IgD-negative memory B cell (primary cell): ENCODE data around the gene ARHGEF10L. TPM values are rescaled to one million over a fixed set of nuclear protein-coding genes. Genes with fewer than 3 reads are reported as not detected.

Source experiments
- H3K27ac Mint-ChIP-seq, 3 donors: one replicate each; pipeline ENCODE4 v1.8.0; 2020 to 2022; ENCODE audit warnings: mild to moderate bottlenecking in 3 of 3, mixed read lengths in 3 of 3, moderate library complexity in 1 of 3
- H3K27me3 Mint-ChIP-seq: one replicate; pipeline ENCODE4 v1.8.0; 2021; ENCODE audit warnings: mixed read lengths
- H3K36me3 Mint-ChIP-seq: one replicate; pipeline ENCODE4 v1.8.0; 2020; ENCODE audit warnings: mild to moderate bottlenecking, mixed read lengths
- H3K4me1 Mint-ChIP-seq, 3 donors: one replicate each; pipeline ENCODE4 v1.8.0; 2020 to 2022; ENCODE audit warnings: mixed read lengths in 3 of 3, mild to moderate bottlenecking in 1 of 3
- H3K4me3 Mint-ChIP-seq, 4 donors: one replicate each; pipeline ENCODE4 v1.8.0; 2020 to 2022; ENCODE audit warnings: mild to moderate bottlenecking in 4 of 4, mixed read lengths in 4 of 4, moderate library complexity in 3 of 4
- H3K9me3 Mint-ChIP-seq, 3 donors: one replicate each; pipeline ENCODE4 v1.8.0; 2020 to 2021; ENCODE audit warnings: mixed read lengths in 3 of 3, mild to moderate bottlenecking in 1 of 3
- polyA plus RNA-seq: library from polyadenylated mRNA; unstranded; fragments of 300-500 nt; fragmentation: Illumina TruSeq; gene quantifications from one replicate; pipeline ENCODE4 v1.2.3, GENCODE V29; 2021

Gene ARHGEF10L
- polyA plus RNA-seq, 1 donor from 2014 or later = not detected

DNA sequence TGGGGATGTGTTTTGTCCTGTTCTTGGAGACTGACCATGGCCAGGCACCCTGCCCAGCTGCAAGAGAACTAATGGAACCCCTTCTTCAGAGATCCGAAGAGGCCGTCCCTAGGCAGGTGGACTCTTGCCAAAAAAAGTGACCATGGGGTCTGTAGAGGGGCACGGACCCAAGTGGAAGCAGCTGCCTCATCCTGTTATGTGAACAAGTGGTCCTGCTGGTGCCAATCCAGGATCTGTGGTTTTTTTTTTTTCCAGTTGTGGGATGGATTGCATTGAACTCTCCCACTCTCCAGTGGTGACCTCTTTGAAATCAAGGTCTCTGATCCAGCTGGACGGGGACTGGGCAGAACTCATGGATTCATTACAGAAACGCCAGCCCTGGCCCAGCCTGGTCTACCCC is 71.2 kb downstream of the ARHGEF10L start:
- Mint-ChIP-seq H3K27ac (peak overlapping the region in 1 of 3 donors; percentile 35), H3K4me3 (no peak overlapping the region), H3K4me1 (no peaks in the 10 kb centered on the region), H3K36me3 (no peaks in the 10 kb centered on the region), H3K9me3 (no peaks in the 10 kb centered on the region), H3K27me3 (peaks cover 2% of the 10 kb centered on the region)

DNA sequence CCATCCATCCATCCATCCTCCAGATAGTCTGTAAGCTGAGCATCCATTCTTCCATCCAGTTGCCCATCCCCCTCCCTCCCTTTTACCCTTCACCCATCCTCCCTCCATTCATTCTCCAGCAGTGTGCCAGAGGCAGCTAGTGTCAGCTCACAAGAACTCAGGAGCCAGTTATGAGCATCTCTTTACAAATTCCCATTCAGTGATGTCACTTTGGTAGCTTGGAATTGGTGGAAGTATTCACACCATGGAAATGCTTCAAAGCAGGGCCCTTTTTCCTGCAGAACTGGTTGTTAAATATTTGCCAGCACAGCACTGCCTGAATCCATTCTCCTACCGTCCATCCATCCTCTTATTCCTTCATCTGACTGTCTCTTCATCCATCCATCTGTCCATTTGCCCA is 72.5 kb downstream of the ARHGEF10L start:
- H3K27ac Mint-ChIP-seq = no peak overlapping the region
- no peaks in the 10 kb centered on the region for H3K9me3 Mint-ChIP-seq
- H3K36me3 Mint-ChIP-seq = no peaks in the 10 kb centered on the region
- no peak overlapping the region for H3K4me3 Mint-ChIP-seq
- no peaks in the 10 kb centered on the region for H3K4me1 Mint-ChIP-seq
- peaks cover 2% of the 10 kb centered on the region for H3K27me3 Mint-ChIP-seq

DNA sequence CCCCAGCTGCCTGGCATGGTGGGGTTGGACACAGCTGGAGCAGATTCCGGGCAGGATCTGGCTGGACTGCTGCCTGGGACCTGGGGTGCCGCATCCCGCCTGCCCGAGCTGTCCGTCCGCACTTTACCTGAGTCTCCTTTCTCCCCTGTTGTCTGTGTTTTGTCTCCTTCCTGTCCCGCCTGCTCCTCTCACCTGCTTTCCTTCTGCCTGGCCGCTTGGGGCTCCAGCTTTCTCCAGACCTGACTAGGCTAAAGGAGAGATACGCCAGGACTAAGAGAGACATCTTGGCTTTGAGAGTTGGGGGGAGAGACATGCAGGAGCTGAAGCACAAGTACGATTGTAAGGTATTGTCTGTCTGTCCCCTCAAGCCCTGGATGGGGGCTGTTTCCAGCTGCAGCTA is 73.3 kb downstream of the ARHGEF10L start:
- Mint-ChIP-seq H3K4me3 (no peak overlapping the region), H3K4me1 (no peaks in the 10 kb centered on the region), H3K36me3 (no peaks in the 10 kb centered on the region), H3K27ac (no peak overlapping the region), H3K27me3 (peaks cover 2% of the 10 kb centered on the region), H3K9me3 (no peaks in the 10 kb centered on the region)

DNA sequence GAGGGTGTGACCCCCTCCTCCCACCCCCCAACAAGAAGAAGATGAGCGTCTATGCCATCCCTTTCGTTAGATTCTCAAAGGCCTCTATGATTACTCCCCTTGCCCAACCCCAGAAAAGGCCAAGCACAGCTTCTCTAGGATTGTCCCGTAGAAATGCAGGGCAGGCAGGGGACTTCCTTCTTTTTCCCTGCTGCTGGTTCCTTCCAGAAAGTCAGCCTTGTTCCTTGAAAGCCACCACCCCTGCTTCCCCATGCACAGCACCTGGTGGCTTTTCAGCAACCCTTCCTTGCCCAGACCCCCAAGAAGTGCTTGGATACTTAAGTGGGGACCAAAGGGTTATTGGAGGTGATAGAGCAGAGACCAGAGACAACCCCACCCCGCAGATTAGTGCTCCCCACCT is 75.1 kb downstream of the ARHGEF10L start:
- Mint-ChIP-seq H3K36me3 (no peaks in the 10 kb centered on the region), H3K4me3 (peak overlapping the region in 1 of 4 donors; percentile 37), H3K4me1 (no peaks in the 10 kb centered on the region), H3K9me3 (no peaks in the 10 kb centered on the region), H3K27ac (no peak overlapping the region), H3K27me3 (peaks cover under 1% of the 10 kb centered on the region)

DNA sequence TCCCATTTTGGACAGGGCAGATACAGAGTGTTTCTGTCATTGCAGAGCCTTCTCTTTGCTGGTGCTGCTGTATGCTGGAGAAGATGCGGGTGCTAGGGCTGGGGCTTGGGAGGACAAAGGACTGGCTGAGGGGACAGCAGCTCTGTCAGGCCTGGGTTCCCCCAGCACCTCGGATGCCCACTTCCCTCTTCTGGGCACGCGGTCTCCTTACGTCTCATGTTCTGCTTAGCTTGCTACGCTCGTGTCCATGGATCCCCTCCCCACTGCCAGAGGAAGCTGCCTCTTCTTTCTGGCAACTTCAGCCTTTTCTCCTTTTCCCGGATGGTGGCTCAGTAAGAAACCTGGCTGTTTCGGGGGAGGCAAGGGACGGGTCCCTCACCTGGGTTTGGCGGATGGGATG is 75.7 kb downstream of the ARHGEF10L start:
- H3K4me3 Mint-ChIP-seq = no peak overlapping the region
- no peaks in the 10 kb centered on the region for H3K36me3 Mint-ChIP-seq
- H3K9me3 Mint-ChIP-seq = no peaks in the 10 kb centered on the region
- no peaks in the 10 kb centered on the region for H3K4me1 Mint-ChIP-seq
- H3K27ac Mint-ChIP-seq = no peak overlapping the region
- peaks cover 1% of the 10 kb centered on the region for H3K27me3 Mint-ChIP-seq

GRCh38 chr1:17615959-17616358 is 76.5 kb downstream of the ARHGEF10L start:
- Mint-ChIP-seq H3K27me3 (peaks cover 4% of the 10 kb centered on the region), H3K4me1 (no peaks in the 10 kb centered on the region), H3K4me3 (no peak overlapping the region), H3K9me3 (no peaks in the 10 kb centered on the region), H3K27ac (no peak overlapping the region), H3K36me3 (no peaks in the 10 kb centered on the region)

DNA sequence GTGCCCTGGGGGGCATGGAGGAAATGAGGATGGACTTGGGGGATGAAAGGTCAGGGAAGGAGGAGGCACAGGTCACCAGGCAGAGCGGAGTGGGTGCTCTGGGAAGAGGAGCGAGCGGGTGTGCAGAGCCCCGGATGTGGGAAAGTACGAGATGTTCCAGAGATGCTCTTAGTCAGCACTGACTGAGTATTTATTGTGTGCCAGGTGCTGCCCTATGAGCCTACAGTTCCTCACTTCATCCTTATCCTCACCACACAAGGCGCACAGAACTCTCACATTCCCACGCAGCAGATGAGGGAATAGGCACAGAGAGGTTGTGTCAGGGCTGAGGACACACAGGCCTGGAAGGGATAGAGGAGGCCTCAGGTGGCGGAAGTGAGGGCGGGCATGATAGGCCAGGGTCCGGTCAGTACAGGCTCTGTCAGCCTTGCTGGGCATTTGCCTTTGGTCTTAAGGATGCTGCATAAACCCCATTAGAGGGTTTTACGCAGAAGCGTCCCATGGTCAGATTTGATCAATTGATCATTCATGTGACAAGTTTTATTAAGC is 77.3 kb downstream of the ARHGEF10L start:
- H3K36me3 Mint-ChIP-seq = no peaks in the 10 kb centered on the region

DNA sequence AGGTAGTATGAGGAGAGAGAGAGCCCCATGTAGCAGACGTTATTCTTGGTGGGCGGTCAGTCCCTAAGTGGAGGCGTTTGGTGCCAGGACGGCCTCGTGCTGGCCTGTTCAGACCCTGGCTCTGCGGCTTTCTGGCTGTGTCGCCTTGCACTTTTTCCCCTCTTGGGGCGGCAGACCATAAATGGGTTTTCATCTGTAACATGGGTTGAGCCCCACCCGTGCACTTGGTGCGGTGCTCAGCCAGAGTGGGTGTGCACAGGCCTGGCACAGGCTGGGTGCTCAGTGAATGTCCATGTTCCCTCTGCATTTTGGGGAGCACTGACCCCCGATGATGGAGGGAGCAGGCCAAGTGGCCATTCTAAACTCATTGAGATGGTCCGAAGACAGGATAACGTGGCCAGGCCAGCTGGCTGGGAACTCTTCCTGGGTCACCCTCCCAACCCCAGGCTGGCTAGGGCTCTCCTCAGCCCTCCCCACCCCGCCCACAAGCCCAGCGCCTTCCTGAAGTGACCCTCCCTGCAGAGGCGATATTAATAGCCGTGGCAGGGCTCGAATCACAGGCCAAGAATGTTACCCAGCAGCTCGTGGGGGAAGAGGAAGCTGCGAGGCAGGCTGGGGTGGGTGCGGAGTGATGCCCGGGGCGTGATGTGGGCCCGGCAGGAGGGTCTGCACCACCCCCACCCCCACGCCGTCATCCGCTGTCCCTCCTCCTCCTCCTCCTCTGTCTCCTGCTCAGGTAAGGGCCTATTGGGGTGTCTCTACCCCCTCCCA is 78.5 kb downstream of the ARHGEF10L start:
- H3K27ac Mint-ChIP-seq = no peak overlapping the region
- H3K9me3 Mint-ChIP-seq = no peaks in the 10 kb centered on the region
- peaks cover 4% of the 10 kb centered on the region for H3K27me3 Mint-ChIP-seq
- no peaks in the 10 kb centered on the region for H3K4me1 Mint-ChIP-seq
- H3K4me3 Mint-ChIP-seq = no peak overlapping the region
- H3K36me3 Mint-ChIP-seq = no peaks in the 10 kb centered on the region

More for the DNA sequence above, 77.3 kb downstream of the ARHGEF10L start:
- peaks cover 4% of the 10 kb centered on the region for H3K27me3 Mint-ChIP-seq
- H3K4me3 Mint-ChIP-seq = no peak overlapping the region
- no peaks in the 10 kb centered on the region for H3K9me3 Mint-ChIP-seq
- H3K4me1 Mint-ChIP-seq = no peaks in the 10 kb centered on the region
- no peak overlapping the region for H3K27ac Mint-ChIP-seq

- Mint-ChIP-seq H3K4me3 (no peak overlapping the region), H3K27ac (no peak overlapping the region), H3K27me3 (peaks cover 4% of the 10 kb centered on the region), H3K4me1 (no peaks in the 10 kb centered on the region), H3K36me3 (no peaks in the 10 kb centered on the region), H3K9me3 (no peaks in the 10 kb centered on the region)
Measured at GRCh38 chr1:17618558-17619247, 79.2 kb downstream of the ARHGEF10L start.

- Mint-ChIP-seq H3K27ac (no peak overlapping the region), H3K9me3 (no peaks in the 10 kb centered on the region), H3K27me3 (peaks cover 4% of the 10 kb centered on the region), H3K4me3 (no peak overlapping the region), H3K36me3 (no peaks in the 10 kb centered on the region), H3K4me1 (peaks cover 0 to 2% (median 0%) of the 10 kb centered on the region in 3 donors)
Measured at GRCh38 chr1:17620448-17620847, 81.0 kb downstream of the ARHGEF10L start.

DNA sequence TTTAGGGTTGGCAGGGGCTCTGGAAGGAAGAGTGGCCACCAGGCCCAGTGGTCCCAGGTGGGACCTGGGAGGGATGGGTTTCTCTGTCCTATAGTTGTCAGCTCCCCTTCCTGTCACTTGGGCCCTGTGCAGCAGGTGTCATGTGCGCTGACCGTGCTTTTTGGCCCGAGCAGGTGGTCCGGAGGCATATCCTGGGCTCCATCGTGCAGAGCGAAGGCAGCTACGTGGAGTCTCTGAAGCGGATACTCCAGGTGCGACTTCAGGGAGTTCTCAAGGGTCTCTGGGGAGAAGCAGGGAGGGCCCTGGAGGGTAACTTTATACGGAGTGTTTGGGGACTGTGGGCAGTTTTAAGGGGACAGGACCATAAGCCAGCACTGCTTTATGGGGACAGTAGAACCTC is 82.2 kb downstream of the ARHGEF10L start:
- no peaks in the 10 kb centered on the region for H3K36me3 Mint-ChIP-seq

DNA sequence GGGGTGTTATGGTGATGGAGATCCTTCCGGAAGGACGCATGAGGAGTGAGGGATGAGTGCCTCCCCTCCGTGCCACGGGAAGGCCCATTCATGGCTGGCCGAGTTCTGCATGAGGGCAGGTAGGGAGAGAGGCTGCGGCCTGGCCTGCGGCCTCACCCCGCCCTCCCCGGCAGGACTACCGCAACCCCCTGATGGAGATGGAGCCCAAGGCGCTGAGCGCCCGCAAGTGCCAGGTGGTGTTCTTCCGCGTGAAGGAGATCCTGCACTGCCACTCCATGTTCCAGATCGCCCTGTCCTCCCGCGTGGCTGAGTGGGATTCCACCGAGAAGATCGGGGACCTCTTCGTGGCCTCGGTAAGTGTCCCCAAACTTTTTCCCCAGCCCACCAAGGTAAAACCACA is 83.3 kb downstream of the ARHGEF10L start:
- H3K36me3 Mint-ChIP-seq = no peaks in the 10 kb centered on the region

More for the DNA sequence above, 82.2 kb downstream of the ARHGEF10L start:
- no peak overlapping the region for H3K27ac Mint-ChIP-seq
- H3K9me3 Mint-ChIP-seq = no peaks in the 10 kb centered on the region
- no peak overlapping the region for H3K4me3 Mint-ChIP-seq
- H3K27me3 Mint-ChIP-seq = peaks cover 4% of the 10 kb centered on the region
- peaks cover 0 to 2% (median 0%) of the 10 kb centered on the region in 3 donors for H3K4me1 Mint-ChIP-seq

DNA sequence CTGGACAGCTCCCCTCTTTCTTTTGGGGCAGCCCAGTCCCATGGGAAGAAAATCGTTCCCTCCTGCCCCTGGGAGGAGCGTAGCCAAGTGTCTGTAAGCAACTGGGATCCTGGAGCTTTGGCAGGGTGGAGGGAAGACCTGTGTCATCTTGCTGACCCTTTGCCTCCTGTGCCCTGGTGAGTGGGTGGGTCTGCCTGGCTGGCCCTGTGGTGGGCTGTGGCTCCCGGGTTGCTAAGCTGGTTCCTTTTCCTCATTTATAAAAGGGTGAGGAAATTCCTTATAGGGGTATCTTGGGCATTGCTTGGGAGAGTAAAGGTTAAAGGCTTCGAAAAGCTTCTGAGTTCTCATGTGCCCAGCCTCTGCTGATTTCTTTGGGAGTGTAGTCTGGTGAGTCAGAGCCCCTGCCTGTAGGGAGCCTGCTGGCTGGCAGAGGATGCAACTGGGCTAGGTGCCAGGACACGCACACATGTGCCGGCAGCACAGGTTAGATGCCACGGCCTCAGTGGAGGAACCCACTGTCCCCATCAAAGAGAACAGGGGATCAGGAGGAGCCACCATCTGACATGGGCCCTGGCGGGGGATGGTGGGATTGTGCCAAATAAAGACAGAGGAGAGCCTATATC is 85.2 kb downstream of the ARHGEF10L start:
- H3K4me1 Mint-ChIP-seq = peaks cover under 1 to 2% (median 1%) of the 10 kb centered on the region in 3 donors
- H3K36me3 Mint-ChIP-seq = no peaks in the 10 kb centered on the region
- peak overlapping the region in 1 of 3 donors; percentile 81 for H3K27ac Mint-ChIP-seq
- peaks cover 4% of the 10 kb centered on the region for H3K27me3 Mint-ChIP-seq
- H3K9me3 Mint-ChIP-seq = no peaks in the 10 kb centered on the region
- H3K4me3 Mint-ChIP-seq = no peak overlapping the region

More for the DNA sequence above, 83.3 kb downstream of the ARHGEF10L start:
- no peak overlapping the region for H3K27ac Mint-ChIP-seq
- H3K27me3 Mint-ChIP-seq = peaks cover 4% of the 10 kb centered on the region
- peaks cover 0 to 2% (median 0%) of the 10 kb centered on the region in 3 donors for H3K4me1 Mint-ChIP-seq
- no peak overlapping the region for H3K4me3 Mint-ChIP-seq
- H3K9me3 Mint-ChIP-seq = no peaks in the 10 kb centered on the region

- Mint-ChIP-seq H3K36me3 (peaks cover 1% of the 10 kb centered on the region), H3K27ac (no peak overlapping the region), H3K9me3 (no peaks in the 10 kb centered on the region), H3K27me3 (peaks cover 4% of the 10 kb centered on the region), H3K4me3 (no peak overlapping the region), H3K4me1 (peaks cover 13 to 14% (median 14%) of the 10 kb centered on the region in 3 donors)
Measured at GRCh38 chr1:17627239-17628052, 87.9 kb downstream of the ARHGEF10L start.
